Naive thymus-derived CD4-positive, alpha-beta T cell (primary cell): ENCODE results near the gene NEMP1. TPM values are rescaled to one million over a fixed set of nuclear protein-coding genes. Genes with fewer than 3 reads are reported as not detected.
A peak's percentile ranks its signal among the peaks of the same experiment; 100 is the strongest.

ENCODE experiments used
- ATAC-seq: fragments of 150-1000 bp; cut with Tn5 transposase; 2 replicates; pipeline ENCODE4 v1.10.0; 2021; ENCODE audit warnings: mild to moderate bottlenecking, moderate library complexity
- CTCF ChIA-PET: fragments of 350-600 bp; sonication (Branson Sonifier 250); formaldehyde crosslinking; loops from one replicate; lab custom pipeline; 2021; ENCODE audit warnings: antibody characterized with exemption; lab: Charles Lee
- POLR2A ChIA-PET: fragments of 350-600 bp; sonication (Branson Sonifier 250); formaldehyde crosslinking; loops from one replicate; lab custom pipeline; 2021; ENCODE audit warnings: antibody characterized with exemption, inconsistent platforms; lab: Charles Lee
- DNase-seq, 9 donors: peaks; one replicate each; pipeline versions ENCODE4 v3.0.0 to v3.0.0-alpha.2; 2020 to 2022; ENCODE audit warnings: mixed read lengths in 1 of 9
- H3K27ac ChIP-seq: one replicate; pipeline ENCODE4 v1.7.0; 2013; ENCODE audit warnings: mild to moderate bottlenecking, low read depth, low read length, moderate library complexity
- H3K27me3 ChIP-seq, 2 donors: one replicate each; pipeline ENCODE4 v1.7.0; 2013; ENCODE audit warnings: low read length in 2 of 2, mild to moderate bottlenecking in 2 of 2, moderate library complexity in 2 of 2; ENCODE audit not compliant: control insufficient read depth in 2 of 2, insufficient read depth in 2 of 2
- H3K36me3 ChIP-seq, 3 experiments: 1 replicate in 2 of 3; 2 replicates in 1 of 3; pipeline ENCODE4 v1.7.0; 2013; ENCODE audit warnings: low read length in 3 of 3, mild to moderate bottlenecking in 3 of 3, moderate library complexity in 1 of 3; ENCODE audit not compliant: insufficient read depth in 3 of 3, control insufficient read depth in 2 of 3
- H3K4me1 ChIP-seq, 2 donors: one replicate each; pipeline ENCODE4 v1.7.0; 2013; ENCODE audit warnings: low read length in 2 of 2, mild to moderate bottlenecking in 2 of 2, moderate library complexity in 1 of 2; ENCODE audit not compliant: control insufficient read depth in 2 of 2, insufficient read depth in 2 of 2
- H3K4me3 ChIP-seq: 2 replicates; pipeline ENCODE4 v1.7.0; 2013; ENCODE audit warnings: mild to moderate bottlenecking, low read length
- H3K9me3 ChIP-seq, 3 experiments: 1 replicate in 2 of 3; 2 replicates in 1 of 3; pipeline ENCODE4 v1.7.0; 2013; ENCODE audit warnings: low read length in 3 of 3; ENCODE audit not compliant: control insufficient read depth in 2 of 3
- H3K27ac Mint-ChIP-seq, 9 donors: one replicate each; pipeline ENCODE4 v1.8.0; 2020 to 2022; ENCODE audit warnings: mixed read lengths in 9 of 9, mild to moderate bottlenecking in 8 of 9, moderate library complexity in 5 of 9, inconsistent platforms in 2 of 9
- H3K27me3 Mint-ChIP-seq, 5 donors: one replicate each; pipeline ENCODE4 v1.8.0; 2021 to 2022; ENCODE audit warnings: mixed read lengths in 5 of 5, mild to moderate bottlenecking in 1 of 5
- H3K36me3 Mint-ChIP-seq, 5 donors: one replicate each; pipeline ENCODE4 v1.8.0; 2020 to 2022; ENCODE audit warnings: mixed read lengths in 5 of 5, mild to moderate bottlenecking in 3 of 5, inconsistent platforms in 1 of 5
- H3K4me1 Mint-ChIP-seq, 7 donors: one replicate each; pipeline ENCODE4 v1.8.0; 2020 to 2022; ENCODE audit warnings: mixed read lengths in 7 of 7, mild to moderate bottlenecking in 3 of 7, inconsistent platforms in 1 of 7
- H3K4me3 Mint-ChIP-seq, 10 donors: one replicate each; pipeline ENCODE4 v1.8.0; 2020 to 2022; ENCODE audit warnings: mild to moderate bottlenecking in 10 of 10, mixed read lengths in 10 of 10, moderate library complexity in 6 of 10, inconsistent platforms in 2 of 10
- H3K9me3 Mint-ChIP-seq, 11 donors: one replicate each; pipeline ENCODE4 v1.8.0; 2020 to 2022; ENCODE audit warnings: mixed read lengths in 11 of 11, mild to moderate bottlenecking in 4 of 11, inconsistent platforms in 1 of 11, moderate library complexity in 1 of 11
- intact Hi-C, 2 donors: fragments of 100-400 bp; cut with micrococcal nuclease; formaldehyde crosslinking; loops; one replicate each; pipeline ENCODE4 v1.15.1; 2023
- polyA plus RNA-seq, 2 donors: library from polyadenylated mRNA; unstranded; fragments of 300-500 nt; fragmentation: Illumina TruSeq; gene quantifications; one replicate each; pipeline ENCODE4 v1.2.3, GENCODE V29; 2021
- total RNA-seq, 6 experiments: library from RNA in 5 of 6; stranded (reverse) in 5 of 6; gene quantifications; 1 replicate in 5 of 6; 2 replicates in 1 of 6; pipeline ENCODE4 v1.2.3 and lab custom pipeline; 2021 to 2026

NEMP1 gene
- total and polyA plus RNA-seq, 7 experiments from 2014 or later = 2.9 to 47.6 (median 13.6) TPM

GRCh38 chr12:57048423-57049118, 30.0 kb downstream of the NEMP1 start:
- no peak for DNase-seq
- Mint-ChIP-seq H3K27ac (peak overlapping the region in 1 of 9 donors; percentile 75), H3K4me3 (peak overlapping the region in 2 of 10 donors; percentile 0 to 15), H3K27me3 (peaks cover 0 to 6% (median 0%) of the 10 kb centered on the region in 5 donors), H3K9me3 (peaks cover 0 to 2% (median 0%) of the 10 kb centered on the region in 11 donors), H3K4me1 (peaks cover 25 to 39% (median 34%) of the 10 kb centered on the region in 7 donors), H3K36me3 (peaks cover 0 to 9% (median 0%) of the 10 kb centered on the region in 5 donors)
- Histone ChIP-seq H3K9me3 (no peaks in the 10 kb centered on the region), H3K36me3 (no peaks in the 10 kb centered on the region), H3K4me3 (no peak overlapping the region), H3K27ac (no peak overlapping the region), H3K4me1 (peaks cover 19 to 20% of the 10 kb centered on the region in 2 donors), H3K27me3 (no peaks in the 10 kb centered on the region)
- no peak for ATAC-seq
- POLR2A ChIA-PET = interaction anchor here (0.6 to 2.4 kb wide), 8 partner anchors 8 to 294 kb away, joined by 3 to 10 read pairs (median 6); partner anchors contain the start of gene STAT6
- CTCF ChIA-PET = interaction anchor here (0.8 to 2.6 kb wide), 4 partner anchors 13 to 40 kb away, joined by 3 to 19 read pairs (median 8); no protein-coding TSS in a partner anchor
- intact Hi-C loops = no loop called here

GRCh38 chr12:57047981-57048380, 30.6 kb downstream of the NEMP1 start:
- DNase-seq = no peak
- no peak for ATAC-seq
- POLR2A ChIA-PET = interaction anchor here (0.7 to 2.4 kb wide), 8 partner anchors 9 to 64 kb away, joined by 3 to 10 read pairs (median 6); partner anchors contain the start of gene STAT6
- Histone ChIP-seq H3K27ac (no peak overlapping the region), H3K4me3 (no peak overlapping the region), H3K4me1 (peaks cover 19 to 20% of the 10 kb centered on the region in 2 donors), H3K9me3 (no peaks in the 10 kb centered on the region), H3K27me3 (no peaks in the 10 kb centered on the region), H3K36me3 (no peaks in the 10 kb centered on the region)
- peak overlapping the region in 7 of 10 donors; percentile 45 to 79 (median 59) for H3K4me3 Mint-ChIP-seq
- peaks cover 0 to 2% (median 0%) of the 10 kb centered on the region in 11 donors for H3K9me3 Mint-ChIP-seq
- peaks cover 25 to 39% (median 34%) of the 10 kb centered on the region in 7 donors for H3K4me1 Mint-ChIP-seq
- CTCF ChIA-PET = interaction anchor here (0.8 to 2.6 kb wide), 5 partner anchors 14 to 42 kb away, joined by 3 to 19 read pairs (median 6); partner anchors contain the start of gene ZBTB39
- peaks cover 0 to 3% (median 0%) of the 10 kb centered on the region in 5 donors for H3K36me3 Mint-ChIP-seq
- intact Hi-C loops = loop anchor here (2.0 kb wide), 3 partner anchors 13 to 17 kb away; no protein-coding TSS in a partner anchor
- peak overlapping the region in 7 of 9 donors; percentile 75 to 93 (median 79) for H3K27ac Mint-ChIP-seq
- H3K27me3 Mint-ChIP-seq = peaks cover 0 to 6% (median 0%) of the 10 kb centered on the region in 5 donors

GRCh38 chr12:57046947-57047890, 31.4 kb downstream of the NEMP1 start:
- Mint-ChIP-seq H3K27me3 (peaks cover 0 to 6% (median 0%) of the 10 kb centered on the region in 5 donors), H3K36me3 (no peaks in the 10 kb centered on the region), H3K27ac (peak overlapping the region; percentile 71 to 93 (median 79)), H3K4me3 (peak overlapping the region; percentile 45 to 79 (median 59)), H3K4me1 (peaks cover 25 to 39% (median 34%) of the 10 kb centered on the region in 7 donors), H3K9me3 (peaks cover 0 to 2% (median 0%) of the 10 kb centered on the region in 11 donors)
- DNase-seq (peak in 5 of 9 donors; percentile 21 to 54 (median 37)), ATAC-seq (peak; percentile 75)
- ChIA-PET POLR2A (interaction anchor here (0.7 to 2.4 kb wide), 9 partner anchors 9 to 65 kb away, joined by 3 to 10 read pairs (median 4); partner anchors contain the start of gene STAT6), CTCF (interaction anchor here (0.8 to 2.6 kb wide), 7 partner anchors 14 to 41 kb away, joined by 3 to 19 read pairs (median 6); partner anchors contain the start of gene ZBTB39)
- peaks cover 19 to 20% of the 10 kb centered on the region in 2 donors for H3K4me1 ChIP-seq
- peak overlapping the region; percentile 11 for H3K4me3 ChIP-seq
- H3K27me3 ChIP-seq = no peaks in the 10 kb centered on the region
- H3K27ac ChIP-seq = no peak overlapping the region
- no peaks in the 10 kb centered on the region for H3K36me3 ChIP-seq
- H3K9me3 ChIP-seq = no peaks in the 10 kb centered on the region
- intact Hi-C loops = loop anchor here (2.0 kb wide), 3 partner anchors 14 to 16 kb away; no protein-coding TSS in a partner anchor

GRCh38 chr12:57046086-57046791, 32.4 kb downstream of the NEMP1 start:
- H3K9me3 ChIP-seq = no peaks in the 10 kb centered on the region
- H3K4me1 Mint-ChIP-seq = peaks cover 25 to 39% (median 34%) of the 10 kb centered on the region in 7 donors
- peak overlapping the region in 4 of 9 donors; percentile 9 to 93 (median 58) for H3K27ac Mint-ChIP-seq
- intact Hi-C loops = loop anchor here (2.0 kb wide), 3 partner anchors 15 to 17 kb away; no protein-coding TSS in a partner anchor
- CTCF ChIA-PET = interaction anchor here (1.1 to 2.0 kb wide), 2 partner anchors 17 to 38 kb away, joined by 4 to 8 read pairs; no protein-coding TSS in a partner anchor
- DNase-seq (no peak), ATAC-seq (no peak)
- no peaks in the 10 kb centered on the region for H3K36me3 ChIP-seq
- peaks cover 0 to 2% (median 0%) of the 10 kb centered on the region in 11 donors for H3K9me3 Mint-ChIP-seq
- H3K4me3 Mint-ChIP-seq = peak overlapping the region in 8 of 10 donors; percentile 45 to 79 (median 64)
- peaks cover 0 to 6% (median 0%) of the 10 kb centered on the region in 5 donors for H3K27me3 Mint-ChIP-seq
- H3K27me3 ChIP-seq = no peaks in the 10 kb centered on the region
- H3K4me3 ChIP-seq = no peak overlapping the region
- no peaks in the 10 kb centered on the region for H3K36me3 Mint-ChIP-seq
- no peak overlapping the region for H3K27ac ChIP-seq
- H3K4me1 ChIP-seq = peaks cover 19 to 20% of the 10 kb centered on the region in 2 donors
- POLR2A ChIA-PET = interaction anchor here (0.8 to 2.4 kb wide), 6 partner anchors 9 to 29 kb away, joined by 3 to 10 read pairs (median 3); no protein-coding TSS in a partner anchor

- POLR2A ChIA-PET = interaction anchor here (0.9 kb wide), 1 partner anchor 12 kb away, joined by 4 read pairs; no protein-coding TSS in a partner anchor
These were observed 33.7 kb downstream of the NEMP1 start for GRCh38 chr12:57044889-57045288.

More at GRCh38 chr12:57044889-57045288, 33.7 kb downstream of the NEMP1 start:
- Histone ChIP-seq H3K4me1 (peaks cover 19 to 20% of the 10 kb centered on the region in 2 donors), H3K36me3 (no peaks in the 10 kb centered on the region), H3K27ac (no peak overlapping the region), H3K4me3 (no peak overlapping the region), H3K9me3 (no peaks in the 10 kb centered on the region), H3K27me3 (no peaks in the 10 kb centered on the region)
- DNase-seq (no peak), ATAC-seq (no peak)
- Mint-ChIP-seq H3K4me1 (peaks cover 25 to 44% (median 34%) of the 10 kb centered on the region in 7 donors), H3K27ac (no peak overlapping the region), H3K27me3 (peaks cover 0 to 6% (median 0%) of the 10 kb centered on the region in 5 donors), H3K36me3 (no peaks in the 10 kb centered on the region), H3K9me3 (peaks cover 0 to 2% (median 0%) of the 10 kb centered on the region in 11 donors), H3K4me3 (no peak overlapping the region)
- intact Hi-C loops = no loop called here
- CTCF ChIA-PET = no interaction called here
